ENCODE results near the gene PTPRK.

GRCh38 chr6:128474481-128474880 is 45.9 kb downstream of the PTPRK start:
- TF ChIP-seq EZH2 (IDR thresholded peaks at IDR 0.05; ENCODE audit: borderline replicate concordance, low read length) (no peak), CTCF (conservative IDR thresholded peaks at IDR 0.05 in 1 of 2, IDR thresholded peaks at IDR 0.05 in 1 of 2; ENCODE audit: extremely low read depth in 1 of 2, insufficient read depth in 1 of 2, low read depth in 1 of 2, low read length in 2 of 2) (no peak)
